Subcutaneous adipose tissue (tissue), 4 donors: ENCODE data around the gene ORMDL2. TPM values are rescaled to one million over a fixed set of nuclear protein-coding genes. Genes with fewer than 3 reads are reported as not detected.

Experiments used
- total RNA-seq, 4 donors: library from RNA; depleted of rRNA; stranded (reverse); fragments of >200 nt; gene quantifications; one replicate each; pipeline ENCODE4 v1.1.0, GENCODE V29; 2016
- TF ChIP-seq, protein P1 (sequence below): fragments of 450-650 bp; IDR thresholded peaks from one replicate; pipeline ENCODE4 v1.5.1; 2016; ENCODE audit warnings: low read depth, mild to moderate bottlenecking, control low read depth, antibody characterized with exemption, moderate library complexity

The ORMDL2 gene
- total RNA-seq, 4 donors from 2014 or later, result 11.7 to 29.5 (median 17.6) TPM

DNA sequence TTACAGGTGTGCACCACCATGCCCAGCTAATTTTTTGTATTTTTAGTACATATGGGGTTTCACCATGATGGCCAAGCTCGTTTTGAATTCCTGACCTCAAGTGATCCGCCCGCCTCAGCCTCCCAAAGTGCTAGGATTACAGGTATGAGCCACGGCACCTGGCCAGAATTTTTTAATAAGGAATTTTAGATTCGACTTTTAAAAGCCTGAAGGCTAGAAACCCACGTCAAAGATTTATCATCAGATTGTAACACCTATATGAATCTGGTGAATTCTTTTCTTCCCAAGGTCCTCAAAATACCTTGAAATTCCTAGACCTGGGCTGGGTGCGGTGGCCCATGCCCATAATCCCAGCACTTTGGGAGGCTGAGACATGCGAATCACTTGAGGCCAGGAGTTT, 43.6 kb downstream of the ORMDL2 start:
- TF ChIP-seq, protein P1, sequence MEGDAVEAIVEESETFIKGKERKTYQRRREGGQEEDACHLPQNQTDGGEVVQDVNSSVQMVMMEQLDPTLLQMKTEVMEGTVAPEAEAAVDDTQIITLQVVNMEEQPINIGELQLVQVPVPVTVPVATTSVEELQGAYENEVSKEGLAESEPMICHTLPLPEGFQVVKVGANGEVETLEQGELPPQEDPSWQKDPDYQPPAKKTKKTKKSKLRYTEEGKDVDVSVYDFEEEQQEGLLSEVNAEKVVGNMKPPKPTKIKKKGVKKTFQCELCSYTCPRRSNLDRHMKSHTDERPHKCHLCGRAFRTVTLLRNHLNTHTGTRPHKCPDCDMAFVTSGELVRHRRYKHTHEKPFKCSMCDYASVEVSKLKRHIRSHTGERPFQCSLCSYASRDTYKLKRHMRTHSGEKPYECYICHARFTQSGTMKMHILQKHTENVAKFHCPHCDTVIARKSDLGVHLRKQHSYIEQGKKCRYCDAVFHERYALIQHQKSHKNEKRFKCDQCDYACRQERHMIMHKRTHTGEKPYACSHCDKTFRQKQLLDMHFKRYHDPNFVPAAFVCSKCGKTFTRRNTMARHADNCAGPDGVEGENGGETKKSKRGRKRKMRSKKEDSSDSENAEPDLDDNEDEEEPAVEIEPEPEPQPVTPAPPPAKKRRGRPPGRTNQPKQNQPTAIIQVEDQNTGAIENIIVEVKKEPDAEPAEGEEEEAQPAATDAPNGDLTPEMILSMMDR, result no peak

DNA sequence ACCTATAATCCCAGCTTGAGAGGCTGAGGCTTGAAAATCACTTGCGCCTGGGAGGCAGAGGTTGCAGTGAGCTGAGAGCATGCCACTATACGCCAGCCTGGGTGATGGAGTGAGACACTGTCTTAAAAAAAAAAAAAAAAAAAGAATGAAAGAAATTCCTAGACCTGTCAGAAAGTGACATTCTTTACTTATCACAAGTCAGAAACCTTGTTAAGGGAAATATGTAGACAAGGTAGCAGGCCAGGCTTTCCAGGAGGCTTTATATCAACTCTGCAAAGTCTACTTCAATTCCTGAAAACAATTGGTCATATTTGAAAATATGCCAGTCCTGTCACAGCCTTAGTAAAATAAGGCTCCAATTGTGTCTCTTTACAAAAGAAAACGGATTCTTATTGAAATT, 44.0 kb downstream of the ORMDL2 start:
- TF ChIP-seq, protein P1, result no peak

DNA sequence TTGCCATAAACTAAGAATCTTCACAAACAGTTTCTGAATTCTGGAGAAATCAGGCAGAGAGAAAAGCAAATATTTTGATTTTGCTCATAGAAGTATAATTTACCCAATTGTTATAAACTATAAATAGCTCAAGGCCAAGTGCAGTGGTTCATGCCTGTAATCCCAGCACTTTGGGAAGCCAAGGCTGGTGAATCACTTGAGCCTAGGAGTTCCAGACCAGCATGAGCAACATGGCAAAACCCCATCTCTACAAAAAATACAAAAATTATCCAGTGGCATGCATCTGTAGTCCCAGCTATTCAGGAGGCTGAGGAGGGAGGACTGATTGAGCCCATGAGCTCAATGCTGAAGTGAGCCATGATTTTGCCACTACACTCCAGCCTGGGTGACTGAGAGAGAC, 44.4 kb downstream of the ORMDL2 start:
- TF ChIP-seq, protein P1, result no peak

DNA sequence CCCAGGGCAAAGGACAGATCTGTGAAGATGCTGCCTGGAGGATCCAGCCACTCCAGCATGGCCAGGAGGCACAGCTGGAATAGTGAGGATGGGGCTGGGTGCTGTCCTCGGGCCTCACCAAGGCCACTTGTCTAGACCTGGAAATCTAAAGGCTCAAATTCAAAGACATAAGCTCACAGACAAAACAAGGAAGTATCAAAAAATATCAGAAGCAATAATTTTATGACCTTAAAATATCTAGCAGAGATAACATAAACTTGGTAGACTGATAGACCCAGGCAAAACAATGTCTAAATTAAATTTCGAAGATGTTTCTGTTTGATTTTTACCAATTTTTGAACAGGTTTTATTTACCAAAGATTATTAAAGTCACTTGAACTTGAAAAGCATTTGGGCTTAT, 47.5 kb downstream of the ORMDL2 start:
- TF ChIP-seq, protein P1, result no peak

Other genes with a start within 250 kb of the ORMDL2 start
- not detected for gene OR2AP1, start 245.6 kb upstream of the ORMDL2 start, total RNA-seq
- gene OR10P1, start 181.1 kb upstream of the ORMDL2 start, total RNA-seq, result not detected
- 100 to 1,000 TPM; 117 to 518 (median 175) TPM for gene ITGA7, start 110.1 kb upstream of the ORMDL2 start, total RNA-seq
- 100 to 1,000 TPM; 193 to 251 (median 239) TPM for gene BLOC1S1, start 102.0 kb upstream of the ORMDL2 start, total RNA-seq
- gene RDH5, start 97.6 kb upstream of the ORMDL2 start, total RNA-seq, result 100 to 1,000 TPM in 3 of 4 donors, 10 to 100 TPM in 1; 70.9 to 162 (median 123) TPM
- 1,000 to 10,000 TPM in 1 of 4 donors, 100 to 1,000 TPM in 3; 727 to 1,052 (median 875) TPM for gene CD63, start 89.0 kb upstream of the ORMDL2 start, total RNA-seq
- gene GDF11, start 74.9 kb upstream of the ORMDL2 start, total RNA-seq, result 1 to 10 TPM in 3 of 4 donors, under 1 TPM in 1; 0.82 to 1.8 (median 1.2) TPM
- gene SARNP, start 317 bp upstream of the ORMDL2 start, total RNA-seq, result 10 to 100 TPM; 56.6 to 69.3 (median 64.0) TPM
- gene DNAJC14, start 11.5 kb downstream of the ORMDL2 start, total RNA-seq, result 10 to 100 TPM; 26.2 to 29.3 (median 26.6) TPM
- gene MMP19, start 24.9 kb downstream of the ORMDL2 start, total RNA-seq, result 100 to 1,000 TPM in 1 of 4 donors, 10 to 100 TPM in 3; 22.2 to 182 (median 45.7) TPM
- gene PYM1, start 109.9 kb downstream of the ORMDL2 start, total RNA-seq, result 10 to 100 TPM; 25.9 to 37.4 (median 31.7) TPM
- gene DGKA, start 113.1 kb downstream of the ORMDL2 start, total RNA-seq, result 10 to 100 TPM; 16.1 to 59.5 (median 23.3) TPM
- 1 to 10 TPM in 2 of 4 donors, not detected in 2; 1.1 to 2.0 TPM for gene PMEL, start 148.0 kb downstream of the ORMDL2 start, total RNA-seq
- gene CDK2, start 148.8 kb downstream of the ORMDL2 start, total RNA-seq, result 10 to 100 TPM in 1 of 4 donors, 1 to 10 TPM in 3; 7.9 to 14.9 (median 9.0) TPM
- gene RAB5B, start 156.0 kb downstream of the ORMDL2 start, total RNA-seq, result 10 to 100 TPM; 55.4 to 70.9 (median 63.1) TPM
- 10 to 100 TPM; 12.9 to 44.5 (median 30.4) TPM for gene SUOX, start 179.2 kb downstream of the ORMDL2 start, total RNA-seq
- gene IKZF4, start 203.0 kb downstream of the ORMDL2 start, total RNA-seq, result 10 to 100 TPM in 2 of 4 donors, 1 to 10 TPM in 2; 2.9 to 16.6 (median 7.8) TPM
- gene RPS26, start 223.9 kb downstream of the ORMDL2 start, total RNA-seq, result 100 to 1,000 TPM; 346 to 891 (median 730) TPM